ENCODE data around the gene AHCYL1.

AHCYL1 gene

GRCh38 chr1:110060662-110061060, 76.1 kb downstream of the AHCYL1 start:
- no peak for DNase-seq (ENCODE audit: low read depth in 2 of 2)

- DNase-seq (ENCODE audit: low read depth in 2 of 2), result no peak
Observed at GRCh38 chr1:110061341-110061740, 76.8 kb downstream of the AHCYL1 start.

GRCh38 chr1:110062612-110063011, 78.0 kb downstream of the AHCYL1 start:
- no peak for DNase-seq (ENCODE audit: low read depth in 2 of 2)

GRCh38 chr1:110063781-110064180, 79.2 kb downstream of the AHCYL1 start:
- DNase-seq (ENCODE audit: low read depth in 2 of 2), result no peak

- DNase-seq (ENCODE audit: low read depth in 2 of 2), result no peak
Observed at GRCh38 chr1:110064576-110065337, 80.2 kb downstream of the AHCYL1 start.

- DNase-seq (ENCODE audit: low read depth in 2 of 2), result no peak
Observed at GRCh38 chr1:110065841-110066240, 81.3 kb downstream of the AHCYL1 start.

GRCh38 chr1:110067479-110067892, 82.9 kb downstream of the AHCYL1 start:
- DNase-seq (ENCODE audit: low read depth in 2 of 2), result no peak

- DNase-seq (ENCODE audit: low read depth in 2 of 2), result no peak
Observed at GRCh38 chr1:110067893-110068645, 83.5 kb downstream of the AHCYL1 start.

- DNase-seq (ENCODE audit: low read depth in 2 of 2), result no peak
Observed at GRCh38 chr1:110068646-110069403, 84.3 kb downstream of the AHCYL1 start.

GRCh38 chr1:110069404-110070281, 85.1 kb downstream of the AHCYL1 start:
- no peak for DNase-seq (ENCODE audit: low read depth in 2 of 2)

- no peak for DNase-seq (ENCODE audit: low read depth in 2 of 2)
Observed at GRCh38 chr1:110070282-110070669, 85.7 kb downstream of the AHCYL1 start.

GRCh38 chr1:110070671-110071242, 86.2 kb downstream of the AHCYL1 start, which contains the start of gene ALX3:
TSS of gene ALX3 (minus strand) at chr1:110070672. CDS start at chr1:110070612, 60 bp downstream.
- DNase-seq (ENCODE audit: low read depth in 2 of 2), result no peak
